ENCODE results near the gene PRR22. TPM values are rescaled to one million over a fixed set of nuclear protein-coding genes. Genes with fewer than 3 reads are reported as not detected.
"Not testable (repeated sequence)": the region's sequence is repeated elsewhere in the genome, so short reads cannot be mapped to it uniquely, and the experiment has no call there.

PRR22 gene
- total and polyA plus RNA-seq, 8 donors: 1.3 to 4.5 (median 2.0) TPM

DNA sequence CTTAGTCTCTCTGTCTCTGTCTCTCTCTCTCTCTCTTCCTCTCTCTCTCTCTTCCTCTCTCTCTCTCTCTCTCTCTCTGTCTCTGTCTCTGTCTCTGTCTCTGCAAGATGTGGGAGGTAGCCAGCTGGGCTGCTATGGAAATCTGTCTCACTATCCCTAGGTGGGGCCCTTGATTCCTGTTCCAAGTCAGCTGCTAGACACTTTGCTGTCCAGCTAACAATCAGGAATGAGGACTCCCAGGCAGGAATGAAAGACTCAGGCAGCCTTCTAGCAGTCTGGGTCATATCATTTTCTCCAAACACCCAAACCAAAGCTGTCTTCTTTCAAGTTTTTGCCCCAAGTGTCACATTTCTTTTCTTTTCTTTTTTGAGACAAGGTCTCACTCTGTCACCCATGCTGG lies 40.9 kb downstream of the PRR22 start:
- no peaks in the 10 kb centered on the region for H3K9me3 ChIP-seq
- no peaks in the 10 kb centered on the region for H3K4me1 ChIP-seq
- no peak overlapping the region for H3K4me3 ChIP-seq
- TF ChIP-seq, protein P1, sequence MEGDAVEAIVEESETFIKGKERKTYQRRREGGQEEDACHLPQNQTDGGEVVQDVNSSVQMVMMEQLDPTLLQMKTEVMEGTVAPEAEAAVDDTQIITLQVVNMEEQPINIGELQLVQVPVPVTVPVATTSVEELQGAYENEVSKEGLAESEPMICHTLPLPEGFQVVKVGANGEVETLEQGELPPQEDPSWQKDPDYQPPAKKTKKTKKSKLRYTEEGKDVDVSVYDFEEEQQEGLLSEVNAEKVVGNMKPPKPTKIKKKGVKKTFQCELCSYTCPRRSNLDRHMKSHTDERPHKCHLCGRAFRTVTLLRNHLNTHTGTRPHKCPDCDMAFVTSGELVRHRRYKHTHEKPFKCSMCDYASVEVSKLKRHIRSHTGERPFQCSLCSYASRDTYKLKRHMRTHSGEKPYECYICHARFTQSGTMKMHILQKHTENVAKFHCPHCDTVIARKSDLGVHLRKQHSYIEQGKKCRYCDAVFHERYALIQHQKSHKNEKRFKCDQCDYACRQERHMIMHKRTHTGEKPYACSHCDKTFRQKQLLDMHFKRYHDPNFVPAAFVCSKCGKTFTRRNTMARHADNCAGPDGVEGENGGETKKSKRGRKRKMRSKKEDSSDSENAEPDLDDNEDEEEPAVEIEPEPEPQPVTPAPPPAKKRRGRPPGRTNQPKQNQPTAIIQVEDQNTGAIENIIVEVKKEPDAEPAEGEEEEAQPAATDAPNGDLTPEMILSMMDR (IDR thresholded peaks at IDR 0.05): no peak
- no peak for ATAC-seq
- H3K27me3 ChIP-seq: peaks cover 0 to 31% of the 10 kb centered on the region in 2 donors
- no peaks in the 10 kb centered on the region for H3K36me3 ChIP-seq
- no peak overlapping the region for H3K27ac ChIP-seq
- no peak for DNase-seq
- intact Hi-C loops (cut with DNase I): no loop called here

DNA sequence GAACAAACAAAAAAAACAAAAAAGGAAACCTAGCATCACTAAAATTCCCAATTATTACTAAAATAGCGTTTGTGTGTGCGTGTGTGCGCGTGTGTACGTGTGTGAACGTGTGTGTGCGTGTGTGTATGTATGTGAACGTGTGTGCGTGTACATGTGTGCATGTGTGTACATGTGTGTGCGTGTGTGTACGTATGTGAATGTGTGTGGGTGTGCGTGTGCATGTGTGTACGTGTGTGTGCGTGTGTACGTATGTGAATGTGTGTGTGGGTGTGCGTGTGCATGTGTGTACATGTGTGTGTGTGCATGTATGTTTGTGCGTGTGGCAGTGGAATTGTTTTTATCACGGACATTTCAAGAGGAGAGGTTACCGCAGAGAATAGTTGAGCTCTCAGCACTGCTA lies 42.5 kb downstream of the PRR22 start:
- H3K4me3 ChIP-seq: no peak overlapping the region
- H3K27me3 ChIP-seq: peaks cover 0 to 15% of the 10 kb centered on the region in 2 donors
- H3K4me1 ChIP-seq: no peaks in the 10 kb centered on the region
- ATAC-seq (no peak), DNase-seq (no peak)
- TF ChIP-seq, protein P1 (IDR thresholded peaks at IDR 0.05): no peak
- no peak overlapping the region for H3K27ac ChIP-seq
- no peaks in the 10 kb centered on the region for H3K9me3 ChIP-seq
- intact Hi-C loops (cut with DNase I): no loop called here
- no peaks in the 10 kb centered on the region for H3K36me3 ChIP-seq

DNA sequence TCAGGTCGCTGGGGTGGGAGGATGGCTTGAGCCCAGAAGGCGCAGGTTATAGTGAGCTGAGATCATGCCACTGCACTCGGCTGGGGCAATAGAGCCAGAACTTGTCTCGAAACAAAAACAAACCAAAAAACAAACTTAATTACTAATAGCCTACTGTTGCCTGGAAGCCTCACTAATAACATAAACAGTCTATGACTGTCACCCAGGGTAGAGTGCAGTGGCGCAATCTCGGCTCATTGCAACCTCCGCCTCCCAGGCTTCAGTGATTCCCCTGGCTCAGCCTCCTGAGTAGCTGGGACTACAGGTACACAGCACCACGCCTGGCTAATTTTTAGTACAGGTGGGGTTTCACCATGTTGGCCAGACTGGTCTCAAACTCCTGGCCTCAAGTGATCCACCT lies 46.1 kb downstream of the PRR22 start:
- DNase-seq (peak in 1 of 4 donors; percentile 10), ATAC-seq (peak; percentile 48)
- Histone ChIP-seq H3K4me1 (no peaks in the 10 kb centered on the region), H3K27me3 (peaks cover 0 to 4% of the 10 kb centered on the region in 2 donors), H3K4me3 (no peak overlapping the region), H3K36me3 (no peaks in the 10 kb centered on the region), H3K27ac (no peak overlapping the region), H3K9me3 (no peaks in the 10 kb centered on the region)
- intact Hi-C loops (cut with DNase I): no loop called here
- TF ChIP-seq, protein P1 (IDR thresholded peaks at IDR 0.05): no peak

DNA sequence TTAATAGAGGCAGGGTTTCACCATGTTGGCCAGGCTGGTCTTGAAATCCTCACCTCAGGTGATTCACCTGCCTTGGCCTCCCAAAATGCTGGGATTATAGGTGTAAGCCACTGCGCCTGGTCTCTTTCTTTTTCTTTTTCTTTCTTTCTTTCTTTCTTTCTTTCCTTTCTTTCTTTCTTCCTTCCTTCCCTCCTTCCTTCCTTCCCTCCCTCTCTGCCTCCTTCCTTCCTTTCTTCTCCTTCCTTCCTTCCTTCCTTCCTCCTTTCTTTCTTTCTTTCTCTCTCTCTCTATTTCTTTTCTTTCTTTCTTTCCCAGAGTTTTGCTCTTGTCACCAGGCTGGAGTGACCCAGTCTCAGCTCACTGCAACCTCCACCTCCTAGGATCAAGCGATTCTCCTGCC lies 51.4 kb downstream of the PRR22 start:
- ATAC-seq; H3K4me1 ChIP-seq; DNase-seq; H3K27ac ChIP-seq; intact Hi-C loops (cut with DNase I); H3K36me3 ChIP-seq; H3K27me3 ChIP-seq; H3K4me3 ChIP-seq: not testable (repeated sequence)
- H3K9me3 ChIP-seq: peaks cover 0 to 17% of the 10 kb centered on the region in 2 donors

Other genes with a start within 250 kb of the PRR22 start
- gene TINCR, start 216.8 kb downstream of the PRR22 start, total RNA-seq: under 1 TPM; 0.76 TPM
- gene TINCR, start 216.8 kb downstream of the PRR22 start, polyA plus RNA-seq (ENCODE audit: insufficient read length in 6 of 6): under 1 TPM; 0.24 to 0.69 (median 0.55) TPM
- gene SAFB2, start 162.0 kb downstream of the PRR22 start, total RNA-seq: 10 to 100 TPM; 62.0 to 75.9 TPM
- gene SAFB2, start 162.0 kb downstream of the PRR22 start, polyA plus RNA-seq (ENCODE audit: insufficient read length in 6 of 6): 100 to 1,000 TPM in 2 of 6 donors, 10 to 100 TPM in 4; 70.4 to 110 (median 91.9) TPM
- gene SAFB, start 161.7 kb downstream of the PRR22 start, total RNA-seq: 10 to 100 TPM; 63.7 to 92.2 TPM
- gene SAFB, start 161.7 kb downstream of the PRR22 start, polyA plus RNA-seq (ENCODE audit: insufficient read length in 6 of 6): 100 to 1,000 TPM; 160 to 206 (median 172) TPM
- 10 to 100 TPM; 46.7 to 63.3 TPM for gene MICOS13, start 104.2 kb downstream of the PRR22 start, total RNA-seq
- gene MICOS13, start 104.2 kb downstream of the PRR22 start, polyA plus RNA-seq (ENCODE audit: insufficient read length in 6 of 6): 10 to 100 TPM; 26.7 to 48.9 (median 33.4) TPM
- gene HSD11B1L, start 103.7 kb downstream of the PRR22 start, total RNA-seq: 10 to 100 TPM in 1 of 2 donors, 1 to 10 TPM in 1; 5.8 to 10.4 TPM
- 10 to 100 TPM in 2 of 6 donors, 1 to 10 TPM in 4; 6.8 to 12.2 (median 7.9) TPM for gene HSD11B1L, start 103.7 kb downstream of the PRR22 start, polyA plus RNA-seq (ENCODE audit: insufficient read length in 6 of 6)
- 100 to 1,000 TPM; 606 to 680 TPM for gene RPL36, start 94.5 kb downstream of the PRR22 start, total RNA-seq
- gene RPL36, start 94.5 kb downstream of the PRR22 start, polyA plus RNA-seq (ENCODE audit: insufficient read length in 6 of 6): 1,000 to 10,000 TPM in 1 of 6 donors, 100 to 1,000 TPM in 5; 637 to 1,150 (median 840) TPM
- 10 to 100 TPM; 79.5 to 93.9 TPM for gene LONP1, start 64.6 kb downstream of the PRR22 start, total RNA-seq
- gene LONP1, start 64.6 kb downstream of the PRR22 start, polyA plus RNA-seq (ENCODE audit: insufficient read length in 6 of 6): 10 to 100 TPM; 39.9 to 50.0 (median 47.8) TPM
- gene CATSPERD, start 64.1 kb downstream of the PRR22 start, total RNA-seq: 1 to 10 TPM in 1 of 2 donors, not detected in 1; 2.7 TPM
- gene CATSPERD, start 64.1 kb downstream of the PRR22 start, polyA plus RNA-seq (ENCODE audit: insufficient read length in 6 of 6): 1 to 10 TPM in 3 of 6 donors, under 1 TPM in 2, not detected in 1; 0.31 to 2.4 (median 1.1) TPM
- gene DUS3L, start 6.4 kb upstream of the PRR22 start, total RNA-seq: 10 to 100 TPM; 15.8 to 38.4 TPM
- 10 to 100 TPM; 17.7 to 34.9 (median 24.9) TPM for gene DUS3L, start 6.4 kb upstream of the PRR22 start, polyA plus RNA-seq (ENCODE audit: insufficient read length in 6 of 6)
- 1 to 10 TPM; 1.5 to 1.6 TPM for gene NRTN, start 20.3 kb upstream of the PRR22 start, total RNA-seq
- 1 to 10 TPM in 5 of 6 donors, under 1 TPM in 1; 0.93 to 1.9 (median 1.5) TPM for gene NRTN, start 20.3 kb upstream of the PRR22 start, polyA plus RNA-seq (ENCODE audit: insufficient read length in 6 of 6)
- under 1 TPM; 0.32 to 0.73 TPM for gene FUT6, start 55.0 kb upstream of the PRR22 start, total RNA-seq
- gene FUT6, start 55.0 kb upstream of the PRR22 start, polyA plus RNA-seq (ENCODE audit: insufficient read length in 6 of 6): under 1 TPM; 0.52 to 0.87 (median 0.70) TPM
- 10 to 100 TPM; 25.2 to 31.4 TPM for gene FUT3, start 66.7 kb upstream of the PRR22 start, total RNA-seq
- under 1 TPM in 4 of 6 donors, not detected in 2; 0.28 to 0.56 (median 0.41) TPM for gene FUT3, start 66.7 kb upstream of the PRR22 start, polyA plus RNA-seq (ENCODE audit: insufficient read length in 6 of 6)
- gene FUT5, start 85.8 kb upstream of the PRR22 start, total RNA-seq: not detected
- gene FUT5, start 85.8 kb upstream of the PRR22 start, polyA plus RNA-seq (ENCODE audit: insufficient read length in 6 of 6): not detected
- 100 to 1,000 TPM; 163 to 190 TPM for gene NDUFA11, start 119.0 kb upstream of the PRR22 start, total RNA-seq
- 100 to 1,000 TPM; 102 to 150 (median 132) TPM for gene NDUFA11, start 119.0 kb upstream of the PRR22 start, polyA plus RNA-seq (ENCODE audit: insufficient read length in 6 of 6)
- gene VMAC, start 120.1 kb upstream of the PRR22 start, total RNA-seq: 1 to 10 TPM; 5.0 to 6.6 TPM
- gene VMAC, start 120.1 kb upstream of the PRR22 start, polyA plus RNA-seq (ENCODE audit: insufficient read length in 6 of 6): 10 to 100 TPM in 3 of 6 donors, 1 to 10 TPM in 3; 7.0 to 10.4 (median 9.5) TPM
- 10 to 100 TPM in 1 of 2 donors, 1 to 10 TPM in 1; 8.8 to 40.9 TPM for gene CAPS, start 129.5 kb upstream of the PRR22 start, total RNA-seq
- gene CAPS, start 129.5 kb upstream of the PRR22 start, polyA plus RNA-seq (ENCODE audit: insufficient read length in 6 of 6): 10 to 100 TPM; 16.4 to 44.9 (median 28.3) TPM
- gene RANBP3, start 193.4 kb upstream of the PRR22 start, total RNA-seq: 10 to 100 TPM; 64.6 to 69.0 TPM
- 10 to 100 TPM; 75.6 to 91.9 (median 80.7) TPM for gene RANBP3, start 193.4 kb upstream of the PRR22 start, polyA plus RNA-seq (ENCODE audit: insufficient read length in 6 of 6)

Data from left lung (tissue), 10 donors.